Stimulated activated CD4-positive, alpha-beta T cell treated with anti-CD3 and anti-CD28 coated beads, Interleukin-1b, Interleukin-23, amount 100 ng/mL, for 1 hour (primary cell): ENCODE measurements around the gene UST.
"Not testable (repeated sequence)": the region's sequence is repeated elsewhere in the genome, so short reads cannot be mapped to it uniquely, and the experiment has no call there.

Experiments used
- DNase-seq, 2 donors: peaks; one replicate each; pipeline ENCODE4 v3.0.0-alpha.2; 2020; ENCODE audit warnings: low read depth in 2 of 2

The UST gene

DNA sequence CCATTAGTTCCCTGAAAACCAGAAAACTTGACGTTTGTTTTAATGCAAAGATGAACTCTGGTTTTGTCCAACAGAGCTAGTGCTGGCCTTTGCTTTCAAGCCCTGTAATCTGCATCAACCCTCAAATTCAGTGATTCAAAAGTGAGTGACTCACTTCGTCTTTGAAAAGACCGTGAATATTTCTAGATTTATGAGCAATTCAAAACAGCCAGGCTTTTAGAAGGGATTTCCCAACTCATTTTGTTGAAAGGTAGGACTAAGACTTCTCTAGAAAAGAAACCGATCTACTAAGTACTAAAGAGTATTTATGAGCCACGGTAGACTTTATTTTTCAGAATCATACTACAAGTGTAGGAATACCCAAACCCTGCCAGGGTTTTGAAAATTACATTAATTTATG, 121.5 kb downstream of the UST start:
- DNase-seq, result no peak

DNA sequence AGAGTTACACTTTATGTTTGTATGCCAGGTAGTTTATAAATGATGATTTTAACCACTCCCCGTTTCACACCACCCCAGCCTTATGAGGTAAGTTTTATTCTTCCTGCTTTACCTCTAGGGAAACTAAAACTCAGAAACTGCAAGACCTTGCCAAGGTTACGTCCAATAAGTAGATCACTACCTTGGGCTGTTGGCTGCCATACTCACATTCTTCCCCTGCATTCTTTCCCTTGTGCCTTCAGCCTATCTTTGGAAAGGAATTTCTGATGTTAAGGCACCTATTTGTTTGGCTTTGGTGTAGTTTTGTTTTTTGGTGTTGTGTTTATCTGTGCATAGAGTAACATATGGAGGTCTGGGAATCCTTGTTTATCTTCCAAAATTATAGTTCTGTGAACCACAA, 122.1 kb downstream of the UST start:
- no peak for DNase-seq

- DNase-seq, result no peak
Observed at GRCh38 chr6:148869585-148869984, 122.8 kb downstream of the UST start.

- DNase-seq, result no peak
Observed at GRCh38 chr6:148873154-148873553, 126.3 kb downstream of the UST start.

- no peak for DNase-seq
Observed at GRCh38 chr6:148873868-148874267, 127.0 kb downstream of the UST start.

DNA sequence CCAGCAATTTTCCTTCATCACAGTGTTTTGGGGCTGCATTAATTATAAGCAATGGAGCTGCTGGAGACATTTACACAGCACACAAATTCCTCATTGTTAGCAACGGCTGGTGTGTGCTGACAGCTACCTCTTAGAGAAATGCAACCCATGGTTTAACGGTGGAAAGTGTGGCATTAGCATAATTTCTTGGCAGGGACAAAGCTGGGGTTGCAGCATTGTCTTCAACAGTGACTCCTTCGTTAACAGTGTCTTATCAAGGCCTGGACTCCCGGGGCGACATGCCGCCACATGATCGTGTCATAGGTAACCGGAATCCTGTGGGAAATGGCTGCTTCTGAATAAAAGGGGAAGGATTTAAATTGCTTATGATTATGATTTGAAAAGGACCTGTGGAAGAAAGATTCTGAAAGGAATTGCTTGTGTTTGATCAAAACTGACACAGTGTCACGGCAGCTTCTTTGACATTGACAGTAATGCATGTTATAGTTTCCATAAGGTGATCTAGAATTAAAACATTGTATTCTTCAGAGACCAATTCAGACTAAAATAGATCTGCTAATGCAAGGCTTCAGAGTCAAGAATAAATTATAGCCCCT, 128.0 kb downstream of the UST start:
- DNase-seq, result no peak

GRCh38 chr6:148878683-148879082, 131.9 kb downstream of the UST start:
- no peak for DNase-seq

DNA sequence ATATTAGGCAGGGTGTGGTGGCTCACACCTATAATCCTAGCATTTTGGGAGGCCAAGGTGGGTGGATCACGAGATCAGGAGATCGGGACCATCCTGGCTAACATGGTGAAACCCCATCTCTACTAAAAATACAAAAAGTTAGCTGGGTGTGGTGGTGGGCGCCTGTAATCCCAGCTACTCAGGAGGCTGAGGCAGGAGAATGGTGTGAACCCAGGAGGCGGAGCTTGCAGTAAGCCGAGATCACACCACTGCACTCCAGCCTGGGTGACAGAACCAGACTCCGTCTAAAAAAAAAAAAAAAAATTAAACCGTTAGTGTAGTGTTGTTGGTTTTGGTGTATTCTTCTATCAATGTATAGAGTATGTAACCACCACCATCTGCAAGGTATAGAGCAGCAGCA, 133.9 kb downstream of the UST start:
- not testable (repeated sequence) for DNase-seq

GRCh38 chr6:148881593-148882311, 134.9 kb downstream of the UST start:
- DNase-seq, result no peak

GRCh38 chr6:148883270-148883669, 136.4 kb downstream of the UST start:
- DNase-seq, result no peak

GRCh38 chr6:148884461-148884860, 137.6 kb downstream of the UST start:
- no peak for DNase-seq

DNA sequence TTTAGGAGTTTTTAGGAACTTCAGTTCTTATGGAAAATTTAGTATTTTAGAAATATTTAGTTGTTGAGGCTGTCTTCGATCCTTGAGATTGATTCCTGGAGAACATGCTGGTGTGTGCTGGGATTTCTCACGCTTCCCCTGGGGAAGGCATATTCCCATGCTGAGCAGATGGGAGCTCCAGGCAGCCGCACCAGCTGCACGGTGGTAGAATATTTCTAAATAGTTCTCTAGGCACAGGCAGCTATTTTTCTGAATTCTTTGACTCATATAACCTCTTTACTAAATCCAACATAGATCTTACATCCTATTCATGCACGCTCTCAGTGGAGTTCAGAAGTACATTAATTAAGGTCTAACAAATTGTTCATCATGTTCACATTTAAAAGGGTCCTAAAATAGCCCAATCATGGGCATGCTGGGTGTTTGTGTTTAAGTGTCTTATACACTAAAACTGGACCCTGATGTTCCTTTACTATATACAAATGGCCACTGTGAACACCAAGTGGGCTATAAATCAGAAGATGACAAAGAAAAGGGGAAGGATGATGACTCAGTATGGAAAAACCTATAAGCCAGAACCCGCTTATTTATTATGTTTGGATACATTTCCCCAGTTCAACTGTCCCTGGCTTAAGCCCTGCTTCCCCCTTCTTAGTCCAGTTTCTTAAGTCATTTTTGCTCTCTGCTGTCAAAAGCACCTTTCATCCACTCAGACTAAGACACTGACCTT, 138.5 kb downstream of the UST start:
- no peak for DNase-seq

- DNase-seq, result no peak
Observed at GRCh38 chr6:148885925-148886845, 139.4 kb downstream of the UST start.

GRCh38 chr6:148887181-148887580, 140.4 kb downstream of the UST start:
- no peak for DNase-seq

GRCh38 chr6:148888856-148889255, 142.0 kb downstream of the UST start:
- no peak for DNase-seq

GRCh38 chr6:148890096-148890495, 143.3 kb downstream of the UST start:
- no peak for DNase-seq

- no peak for DNase-seq
Observed at GRCh38 chr6:148890652-148891404, 144.0 kb downstream of the UST start.

- no peak for DNase-seq
Observed at GRCh38 chr6:148891405-148891783, 144.6 kb downstream of the UST start.

DNA sequence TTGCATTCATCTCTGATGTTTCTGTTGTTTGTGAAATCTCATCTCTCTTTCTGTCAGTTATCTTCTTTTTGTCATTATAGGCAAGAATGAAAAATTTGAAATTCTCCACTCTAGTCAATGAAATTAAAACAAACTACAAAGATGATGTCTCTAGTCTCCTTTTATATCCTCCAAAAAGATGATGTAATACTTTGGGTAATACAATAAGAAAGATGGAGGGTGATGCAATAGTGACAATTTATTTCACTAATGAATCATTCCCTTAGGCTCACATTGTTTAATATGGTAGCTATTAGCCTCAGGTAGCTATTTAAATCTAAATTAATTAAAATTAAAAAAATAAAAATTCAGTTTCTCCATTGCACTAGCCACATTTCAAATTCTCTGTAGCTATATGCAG, 145.4 kb downstream of the UST start:
- no peak for DNase-seq

DNA sequence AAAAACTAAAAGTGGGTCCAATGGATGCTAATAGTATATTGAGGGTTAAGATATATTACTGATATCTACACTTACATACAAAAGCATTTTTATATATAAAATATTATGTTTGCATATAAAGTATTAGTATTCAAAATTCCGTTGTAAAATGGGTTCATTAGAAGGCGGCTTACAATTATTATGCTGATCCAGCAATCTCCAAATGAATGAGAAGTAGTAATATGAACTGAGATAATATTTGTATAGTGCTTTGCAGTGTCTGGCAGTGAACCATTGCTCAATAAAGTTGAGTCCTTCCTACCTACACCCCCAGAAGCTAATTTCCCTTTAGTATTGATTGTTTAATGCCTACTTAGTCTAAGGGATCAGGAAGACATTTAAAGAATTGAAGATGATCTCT, 146.2 kb downstream of the UST start:
- no peak for DNase-seq

GRCh38 chr6:148893481-148893880, 146.7 kb downstream of the UST start:
- DNase-seq, result no peak
